Stimulated activated CD4-positive, alpha-beta T cell treated with anti-CD3 and anti-CD28 coated beads, Interleukin-1b, Interleukin-23, amount 100 ng/mL, for 24 hours (primary cell): Measurements from ENCODE around the gene APOBEC3B.
"Not testable (repeated sequence)": the region's sequence is repeated elsewhere in the genome, so short reads cannot be mapped to it uniquely, and the experiment has no call there.

Experiments used
- DNase-seq, 4 experiments: peaks; one replicate each; pipeline ENCODE4 v3.0.0-alpha.2; 2020; ENCODE audit warnings: low read depth in 4 of 4, low spot score in 1 of 4

Gene APOBEC3B

GRCh38 chr22:39026509-39027150, 44.5 kb downstream of the APOBEC3B start:
- DNase-seq: no peak

GRCh38 chr22:39027717-39028116, 45.6 kb downstream of the APOBEC3B start:
- DNase-seq: no peak

GRCh38 chr22:39028281-39028680, 46.1 kb downstream of the APOBEC3B start:
- no peak for DNase-seq

- DNase-seq: no peak
Observed at GRCh38 chr22:39029227-39029626, 47.1 kb downstream of the APOBEC3B start.

GRCh38 chr22:39030705-39031104, 48.6 kb downstream of the APOBEC3B start:
- DNase-seq: no peak

- DNase-seq: not testable (repeated sequence)
Observed at GRCh38 chr22:39031434-39032295, 49.5 kb downstream of the APOBEC3B start.

- not testable (repeated sequence) for DNase-seq
Observed at GRCh38 chr22:39037071-39037470, 54.9 kb downstream of the APOBEC3B start.

- no peak for DNase-seq
Observed at GRCh38 chr22:39039306-39040126, 57.4 kb downstream of the APOBEC3B start.

GRCh38 chr22:39040155-39040537, 58.0 kb downstream of the APOBEC3B start:
- not testable (repeated sequence) for DNase-seq

GRCh38 chr22:39040538-39041296, 58.6 kb downstream of the APOBEC3B start, which contains the start of gene APOBEC3F:
APOBEC3F (plus strand) TSS chr22:39040864; CDS start chr22:39040961, 97 bp downstream.
- peak in 3 of 4 experiments; percentile 26 to 34 (median 28) for DNase-seq

- no peak for DNase-seq
Observed at GRCh38 chr22:39041908-39042307, 59.8 kb downstream of the APOBEC3B start.
